ENCODE results near the gene KLC4.

The KLC4 gene

DNA sequence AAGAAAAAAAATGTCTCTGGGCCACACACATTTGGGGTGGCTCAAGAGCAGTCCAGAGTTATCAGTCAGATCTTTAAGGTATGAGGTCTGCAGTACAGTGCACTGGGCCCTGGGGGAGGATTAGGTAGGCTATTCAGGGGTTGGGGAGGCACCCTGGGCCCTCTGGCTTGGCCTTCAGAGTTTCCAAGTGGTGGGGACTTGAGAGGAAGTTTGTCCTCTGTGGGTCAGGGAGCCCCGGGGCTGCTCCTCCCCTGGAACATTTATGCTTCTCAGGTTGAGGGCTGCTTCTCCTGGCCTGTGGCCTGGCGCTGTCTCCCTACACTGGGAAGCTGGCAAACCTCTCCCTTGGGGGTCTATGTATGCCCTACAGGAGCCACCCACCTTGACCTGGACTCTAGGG lies 62.7 kb downstream of the KLC4 start:
- in situ Hi-C loops (cut with HindIII; ENCODE audit: low sequenced_read_pairs) = no loop called here

DNA sequence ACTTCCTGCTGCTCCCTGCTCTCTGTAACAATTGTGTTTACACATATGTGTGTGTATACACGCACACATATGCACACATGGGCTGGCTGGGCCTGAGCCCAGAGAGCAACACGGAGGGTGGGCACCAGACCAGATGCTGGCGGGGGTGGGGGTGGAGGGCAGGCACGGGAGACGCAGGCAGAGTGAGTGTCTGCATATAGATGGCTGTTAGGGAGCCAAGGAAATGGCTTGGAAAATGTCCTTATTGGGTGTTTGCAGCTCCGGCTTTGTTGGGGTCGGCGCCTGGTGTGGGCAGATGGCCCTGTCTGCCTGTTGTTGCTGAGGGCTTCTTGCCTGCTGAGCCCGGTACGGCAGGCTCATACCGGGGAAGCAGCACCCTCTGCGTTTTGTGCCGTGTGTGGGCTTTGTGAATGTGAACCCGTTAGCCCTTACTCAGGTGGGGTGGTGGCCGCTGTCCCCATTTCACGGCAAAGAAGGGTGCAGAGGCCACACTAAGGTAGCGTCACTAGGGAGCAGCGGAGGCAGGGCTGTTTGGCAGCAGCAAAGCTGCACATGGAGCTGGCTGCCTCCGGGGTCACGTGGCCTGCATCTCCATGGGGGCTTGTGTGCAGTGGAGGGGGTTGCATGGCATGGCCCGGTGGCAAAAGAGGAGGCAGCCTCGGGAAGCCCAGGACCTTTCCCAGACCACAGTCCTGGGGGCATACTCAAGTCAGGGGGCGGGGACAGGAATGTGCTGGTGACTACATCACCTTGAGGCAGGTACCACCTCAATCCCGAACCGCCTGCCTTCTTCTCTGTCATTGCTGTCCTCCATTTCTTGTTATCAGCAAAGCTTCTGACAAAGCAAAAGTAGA lies 64.3 kb downstream of the KLC4 start:
- TF ChIP-seq, protein P1, sequence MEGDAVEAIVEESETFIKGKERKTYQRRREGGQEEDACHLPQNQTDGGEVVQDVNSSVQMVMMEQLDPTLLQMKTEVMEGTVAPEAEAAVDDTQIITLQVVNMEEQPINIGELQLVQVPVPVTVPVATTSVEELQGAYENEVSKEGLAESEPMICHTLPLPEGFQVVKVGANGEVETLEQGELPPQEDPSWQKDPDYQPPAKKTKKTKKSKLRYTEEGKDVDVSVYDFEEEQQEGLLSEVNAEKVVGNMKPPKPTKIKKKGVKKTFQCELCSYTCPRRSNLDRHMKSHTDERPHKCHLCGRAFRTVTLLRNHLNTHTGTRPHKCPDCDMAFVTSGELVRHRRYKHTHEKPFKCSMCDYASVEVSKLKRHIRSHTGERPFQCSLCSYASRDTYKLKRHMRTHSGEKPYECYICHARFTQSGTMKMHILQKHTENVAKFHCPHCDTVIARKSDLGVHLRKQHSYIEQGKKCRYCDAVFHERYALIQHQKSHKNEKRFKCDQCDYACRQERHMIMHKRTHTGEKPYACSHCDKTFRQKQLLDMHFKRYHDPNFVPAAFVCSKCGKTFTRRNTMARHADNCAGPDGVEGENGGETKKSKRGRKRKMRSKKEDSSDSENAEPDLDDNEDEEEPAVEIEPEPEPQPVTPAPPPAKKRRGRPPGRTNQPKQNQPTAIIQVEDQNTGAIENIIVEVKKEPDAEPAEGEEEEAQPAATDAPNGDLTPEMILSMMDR (IDR thresholded peaks at IDR 0.05; ENCODE audit: low read depth, low read length) = no peak
- no peak overlapping the region for H3K4me3 ChIP-seq (ENCODE audit: low read depth, low read length)
- in situ Hi-C loops (cut with HindIII; ENCODE audit: low sequenced_read_pairs) = no loop called here
- DNase-seq (ENCODE audit: low read depth, low spot score) = no peak

More for the DNA sequence above, 62.7 kb downstream of the KLC4 start:
- no peak overlapping the region for H3K4me3 ChIP-seq (ENCODE audit: low read depth, low read length)
- no peak for DNase-seq (ENCODE audit: low read depth, low spot score)
- TF ChIP-seq, protein P1 (IDR thresholded peaks at IDR 0.05; ENCODE audit: low read depth, low read length) = no peak

DNA sequence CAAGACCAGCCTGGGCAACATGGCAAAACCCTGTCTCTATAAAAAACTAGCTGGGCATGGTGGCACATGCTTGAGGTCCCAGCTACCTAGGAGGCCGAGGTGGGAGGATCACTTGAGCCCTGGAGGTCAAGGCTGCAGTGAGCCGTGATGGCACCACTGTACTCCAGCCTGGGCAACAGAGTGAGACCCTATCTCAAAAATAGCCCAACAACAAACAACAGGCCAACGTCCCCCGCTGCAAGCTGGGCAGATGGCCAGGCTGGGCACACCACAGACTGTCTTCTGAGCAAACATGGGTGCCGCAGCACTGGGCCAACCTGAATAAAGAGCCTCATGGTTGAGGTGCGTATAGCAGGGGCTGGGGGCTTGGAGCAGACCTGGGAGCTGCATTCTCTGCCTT lies 65.0 kb downstream of the KLC4 start:
- in situ Hi-C loops (cut with HindIII; ENCODE audit: low sequenced_read_pairs) = no loop called here
- H3K4me3 ChIP-seq (ENCODE audit: low read depth, low read length) = no peak overlapping the region
- TF ChIP-seq, protein P1 (IDR thresholded peaks at IDR 0.05; ENCODE audit: low read depth, low read length) = no peak
- DNase-seq (ENCODE audit: low read depth, low spot score) = no peak
